HL-60 (cell line): ENCODE measurements around the gene XPO5.
"Not testable (repeated sequence)": the region's sequence is repeated elsewhere in the genome, so short reads cannot be mapped to it uniquely, and the experiment has no call there.

ENCODE experiments used
- DNase-seq, 2 experiments: peaks; one replicate each; pipeline ENCODE4 v3.0.0-alpha.2; 2010 to 2020; ENCODE audit warnings: low read depth in 1 of 2, low spot score in 1 of 2
- H3K27ac ChIP-seq: fragments of 250-450 bp; sonication (Bioruptor Pico); replicated peaks from 2 replicates; pipeline ENCODE4 v1.5.1; 2020; ENCODE audit warnings: mild to moderate bottlenecking, moderate library complexity
- H3K27me3 ChIP-seq: fragments of 250-450 bp; sonication (Bioruptor Pico); 2 replicates; pipeline ENCODE4 v1.5.1; 2021; ENCODE audit warnings: mild to moderate bottlenecking, moderate library complexity; ENCODE audit not compliant: insufficient read depth, poor library complexity, severe bottlenecking
- H3K4me3 ChIP-seq: replicated peaks from 2 replicates; pipeline ENCODE4 v1.5.1; 2011; ENCODE audit warnings: mild to moderate bottlenecking, control low read depth, low read length; ENCODE audit not compliant: insufficient read depth
- CTCF ChIP-seq: IDR thresholded peaks from one replicate; pipeline ENCODE4 v1.5.1; 2011; ENCODE audit warnings: low read length, control low read depth, inconsistent platforms; ENCODE audit not compliant: insufficient read depth
- GABPA ChIP-seq: IDR thresholded peaks from 2 replicates; pipeline ENCODE4 v1.6.1; 2012; ENCODE audit warnings: low read depth
- POLR2AphosphoS5 ChIP-seq: IDR thresholded peaks from 2 replicates; pipeline ENCODE4 v1.6.1; 2012; ENCODE audit warnings: low read depth
- REST ChIP-seq: IDR thresholded peaks from 2 replicates; pipeline ENCODE4 v1.6.1; 2012; ENCODE audit warnings: low read depth; ENCODE audit not compliant: insufficient replicate concordance
- SPI1 ChIP-seq: IDR thresholded peaks from 2 replicates; pipeline ENCODE4 v1.6.1; 2012; ENCODE audit warnings: low read depth, mild to moderate bottlenecking, borderline replicate concordance

XPO5 gene

GRCh38 chr6:43606019-43606418 is 30.2 kb upstream of the XPO5 start:
- no peak for DNase-seq
- Histone ChIP-seq H3K27ac (no peak overlapping the region), H3K27me3 (no peaks in the 10 kb centered on the region), H3K4me3 (no peak overlapping the region)
- no peak for TF ChIP-seq REST

- Histone ChIP-seq H3K4me3 (no peak overlapping the region), H3K27me3 (no peaks in the 10 kb centered on the region), H3K27ac (no peak overlapping the region)
- no peak for TF ChIP-seq SPI1
- TF ChIP-seq POLR2AphosphoS5 = no peak
- TF ChIP-seq CTCF = no peak
- no peak for TF ChIP-seq REST
- TF ChIP-seq GABPA = no peak
- DNase-seq = no peak
These were observed 28.3 kb upstream of the XPO5 start for GRCh38 chr6:43604174-43604573.

- TF ChIP-seq GABPA = no peak
- TF ChIP-seq CTCF = no peak
- no peak for TF ChIP-seq REST
- no peak for TF ChIP-seq POLR2AphosphoS5
- TF ChIP-seq SPI1 = no peak
- Histone ChIP-seq H3K27ac (no peak overlapping the region), H3K4me3 (no peak overlapping the region), H3K27me3 (no peaks in the 10 kb centered on the region)
- DNase-seq = no peak
These were observed 24.8 kb upstream of the XPO5 start for GRCh38 chr6:43600595-43600994.

DNA sequence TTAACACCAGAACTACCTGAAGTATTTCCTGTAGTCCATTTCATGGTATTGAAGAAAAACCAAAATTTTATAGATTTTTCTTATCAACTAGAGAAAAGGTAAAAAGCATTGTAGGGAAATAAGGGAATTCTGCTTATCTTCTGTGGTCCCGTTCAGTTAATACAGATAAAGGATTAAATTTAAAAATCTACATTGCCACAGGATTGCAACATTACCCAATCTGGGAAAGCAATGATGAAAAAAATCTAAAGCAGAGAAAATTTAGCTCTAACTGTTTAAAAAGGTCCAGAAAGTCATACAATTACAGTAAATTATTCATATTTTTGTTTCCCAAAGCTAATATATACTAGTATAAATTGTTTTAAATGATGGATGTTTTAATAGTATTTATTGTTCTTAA is 18.1 kb upstream of the XPO5 start:
- Histone ChIP-seq H3K27ac (no peak overlapping the region), H3K4me3 (no peak overlapping the region), H3K27me3 (no peaks in the 10 kb centered on the region)
- TF ChIP-seq GABPA (no peak), REST (no peak), POLR2AphosphoS5 (no peak), SPI1 (no peak), CTCF (no peak)
- no peak for DNase-seq

DNA sequence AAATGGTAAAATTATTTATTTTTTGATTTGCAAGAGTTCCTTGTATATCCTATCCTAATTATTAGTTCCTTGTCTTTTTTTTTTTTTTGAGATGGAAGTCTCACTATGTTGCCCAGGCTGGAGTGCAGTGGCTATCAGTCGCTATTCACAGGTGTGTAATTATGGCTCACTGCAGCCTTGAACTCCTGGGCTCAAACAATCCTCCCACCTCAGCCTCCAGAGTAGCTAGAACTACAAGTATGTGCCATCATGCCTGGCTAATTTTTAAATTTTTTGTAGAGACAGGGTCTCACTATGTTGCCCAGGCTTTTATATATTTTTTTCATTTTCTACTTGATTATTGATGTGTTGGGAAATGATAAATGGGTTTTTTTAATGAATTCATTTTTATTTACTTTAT is 13.7 kb upstream of the XPO5 start:
- H3K4me3 ChIP-seq, DNase-seq, H3K27ac ChIP-seq, H3K27me3 ChIP-seq: not testable (repeated sequence)
